Small intestine (tissue), 7 donors: ENCODE measurements around the gene ENTREP3. TPM values are rescaled to one million over a fixed set of nuclear protein-coding genes. Genes with fewer than 3 reads are reported as not detected.
"Not testable (repeated sequence)": the region's sequence is repeated elsewhere in the genome, so short reads cannot be mapped to it uniquely, and the experiment has no call there.

Source experiments
- DNase-seq, 2 donors: peaks; one replicate each; pipeline versions ENCODE4 v3.0.0 to v3.0.0-alpha.2; 2013
- FAIRE-seq: peaks from 2 replicates; lab custom pipeline; 2012; peaks lifted over from hg19 to GRCh38; lab: Jason Lieb, UNC
- H3K27ac ChIP-seq, 3 donors: one replicate each; pipeline ENCODE4 v1.5.1; 2013; ENCODE audit warnings: low read length in 2 of 3, mild to moderate bottlenecking in 2 of 3, control low read depth in 1 of 3, inconsistent platforms in 1 of 3, low read depth in 1 of 3, moderate library complexity in 1 of 3
- H3K27me3 ChIP-seq, 3 donors: one replicate each; pipeline ENCODE4 v1.6.1; 2013; ENCODE audit warnings: low read length in 3 of 3, inconsistent platforms in 1 of 3; ENCODE audit not compliant: control insufficient read depth in 3 of 3, insufficient read depth in 3 of 3
- H3K36me3 ChIP-seq, 3 donors: one replicate each; pipeline ENCODE4 v1.6.1; 2013; ENCODE audit warnings: low read length in 3 of 3, inconsistent platforms in 1 of 3, low read depth in 1 of 3, mild to moderate bottlenecking in 1 of 3, moderate library complexity in 1 of 3; ENCODE audit not compliant: control insufficient read depth in 3 of 3, insufficient read depth in 2 of 3
- H3K4me1 ChIP-seq, 3 donors: one replicate each; pipeline ENCODE4 v1.6.1; 2013; ENCODE audit warnings: low read length in 2 of 3, inconsistent platforms in 1 of 3, low read depth in 1 of 3, mild to moderate bottlenecking in 1 of 3, moderate library complexity in 1 of 3; ENCODE audit not compliant: control insufficient read depth in 3 of 3, insufficient read depth in 2 of 3
- H3K4me3 ChIP-seq, 3 donors: one replicate each; pipeline ENCODE4 v1.5.1; 2013; ENCODE audit warnings: low read length in 3 of 3, control low read depth in 1 of 3, inconsistent platforms in 1 of 3, low read depth in 1 of 3, mild to moderate bottlenecking in 1 of 3, moderate library complexity in 1 of 3
- H3K9me3 ChIP-seq, 2 donors: one replicate each; pipeline ENCODE4 v1.6.1; 2013; ENCODE audit warnings: low read depth in 1 of 2, low read length in 1 of 2; ENCODE audit not compliant: control insufficient read depth in 2 of 2, insufficient read depth in 1 of 2
- WGBS, 3 donors: extraction: QIAGEN DNeasy Blood & Tissue Kit; methylation state at CpG; one replicate each; pipeline ENCODE4 v1.1.7; 2013; 5-methylcytosine and 5-hydroxymethylcytosine counted together
- polyA plus RNA-seq, 4 donors: library from polyadenylated mRNA; stranded (reverse) in 3 of 4; unstranded in 1 of 4; fragments of 200-250 nt in 3 of 4; fragments of 120-200 nt in 1 of 4; gene quantifications; one replicate each; pipeline versions ENCODE4 v1.2.1 to v1.2.3, GENCODE V29; 2013
- donor health status: healthy with polysubstance abuse.
- donor health status: control.
- donor health status: control.
- donor health status: Bipolar disorder and iron deficiency.
- donor health status: healthy.

Gene ENTREP3
- polyA plus RNA-seq, 4 donors, result 14.3 to 21.3 (median 16.8) TPM

DNA sequence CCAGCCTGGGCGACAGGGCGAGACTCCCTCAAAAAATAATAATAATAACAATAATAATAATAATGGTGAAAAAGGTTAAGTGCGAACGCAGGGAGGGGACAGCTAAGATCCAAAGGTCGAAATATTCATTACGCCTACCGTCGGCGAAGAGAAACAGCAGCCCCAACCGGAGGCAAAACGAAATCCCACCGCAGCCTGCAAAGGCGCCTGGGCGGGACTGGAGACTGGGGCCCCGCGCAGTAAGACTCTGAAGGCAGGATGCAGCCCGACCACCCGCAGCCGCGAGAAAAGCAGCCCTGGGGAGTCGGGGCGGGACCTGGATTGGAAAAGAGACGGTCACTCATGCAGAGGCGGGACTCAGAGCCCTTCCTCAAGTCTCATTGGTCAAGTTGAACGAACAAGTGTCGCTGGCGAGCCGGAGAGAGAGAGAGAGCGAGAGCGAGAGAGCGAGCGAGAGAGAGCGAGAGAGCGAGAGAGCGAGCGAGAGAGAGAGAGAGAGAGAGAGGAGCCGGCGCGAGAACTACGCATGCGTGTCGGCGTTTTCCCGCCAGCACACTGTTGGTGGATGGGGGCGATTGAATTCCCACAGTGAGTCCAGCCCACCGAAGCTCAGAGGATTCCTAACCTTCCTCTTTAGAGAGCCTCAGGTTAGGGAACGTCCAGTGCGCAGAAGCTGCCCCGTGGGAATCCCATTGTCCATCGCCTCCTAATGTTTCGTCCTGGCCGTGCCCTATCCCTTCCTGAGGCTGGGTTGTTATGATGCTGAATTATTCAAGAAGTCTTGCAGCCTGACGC lies 10.7 kb downstream of the ENTREP3 start:
- peaks cover 0 to 14% (median 11%) of the 10 kb centered on the region in 3 donors for H3K4me1 ChIP-seq
- H3K36me3 ChIP-seq, result peaks cover 0 to 24% (median 0%) of the 10 kb centered on the region in 3 donors
- peaks cover 0 to 3% of the 10 kb centered on the region in 2 donors for H3K9me3 ChIP-seq
- peak overlapping the region; percentile 83 to 95 (median 92) for H3K27ac ChIP-seq
- H3K4me3 ChIP-seq, result peak overlapping the region; percentile 40 to 62 (median 62)
- H3K27me3 ChIP-seq, result no peaks in the 10 kb centered on the region
- DNase-seq (peak; percentile 96 to 97), FAIRE-seq (no peak)
- 1% methylated on average over 52 to 53 of the region's 53 CpGs for WGBS, 3 donors

GRCh38 chr1:155242805-155243358 lies 12.4 kb downstream of the ENTREP3 start:
- Histone ChIP-seq H3K27ac (peak overlapping the region in 1 of 3 donors; percentile 95), H3K4me3 (no peak overlapping the region), H3K4me1 (peaks cover 0 to 14% (median 11%) of the 10 kb centered on the region in 3 donors), H3K36me3 (peaks cover 0 to 25% (median 3%) of the 10 kb centered on the region in 3 donors), H3K9me3 (peaks cover 0 to 3% of the 10 kb centered on the region in 2 donors), H3K27me3 (no peaks in the 10 kb centered on the region)
- DNase-seq, result peak in 1 of 2 donors; percentile 16
- 52 to 72% (median 60%) methylated on average over 3 of the region's 3 CpGs for WGBS, 3 donors
- no peak for FAIRE-seq

DNA sequence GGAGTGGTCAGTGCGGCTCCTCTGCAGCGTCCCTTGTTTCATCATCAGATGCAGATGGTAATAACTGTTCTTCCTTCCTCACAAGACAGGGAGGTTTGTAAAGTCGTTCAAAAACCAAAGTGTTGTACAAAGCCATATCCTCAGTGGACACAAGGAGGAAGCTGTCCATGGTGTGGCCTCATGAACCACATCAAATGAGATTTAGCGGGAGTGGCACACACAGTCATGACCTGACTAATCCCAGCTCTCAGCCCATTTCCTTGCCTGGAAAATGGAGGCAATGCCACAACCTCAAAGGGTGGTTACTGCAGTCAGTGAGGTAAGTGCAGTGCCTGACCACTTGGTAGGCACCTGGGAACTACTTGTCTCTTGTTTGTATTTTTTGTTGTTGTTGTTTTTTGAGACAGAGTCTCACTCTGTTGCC lies 13.4 kb downstream of the ENTREP3 start:
- DNase-seq (no peak), FAIRE-seq (no peak)
- peaks cover 0 to 3% of the 10 kb centered on the region in 2 donors for H3K9me3 ChIP-seq
- H3K36me3 ChIP-seq, result peaks cover 0 to 26% (median 4%) of the 10 kb centered on the region in 3 donors
- H3K27me3 ChIP-seq, result no peaks in the 10 kb centered on the region
- H3K4me1 ChIP-seq, result peaks cover 0 to 14% (median 11%) of the 10 kb centered on the region in 3 donors
- WGBS, 3 donors, result 73 to 77% (median 75%) methylated on average over 4 of the region's 4 CpGs
- H3K4me3 ChIP-seq, result no peak overlapping the region
- H3K27ac ChIP-seq, result no peak overlapping the region

GRCh38 chr1:155241069-155241679 lies 14.1 kb downstream of the ENTREP3 start:
- DNase-seq (peak; percentile 91 to 92), FAIRE-seq (no peak)
- no peaks in the 10 kb centered on the region for H3K27me3 ChIP-seq
- peaks cover 0 to 32% (median 4%) of the 10 kb centered on the region in 3 donors for H3K36me3 ChIP-seq
- peaks cover 0 to 14% (median 11%) of the 10 kb centered on the region in 3 donors for H3K4me1 ChIP-seq
- H3K27ac ChIP-seq, result peak overlapping the region in 1 of 3 donors; percentile 36
- peaks cover 0 to 3% of the 10 kb centered on the region in 2 donors for H3K9me3 ChIP-seq
- peak overlapping the region; percentile 23 to 47 (median 43) for H3K4me3 ChIP-seq
- 4 to 13% (median 6%) methylated on average over 4 of the region's 4 CpGs for WGBS, 3 donors

GRCh38 chr1:155236451-155236850 lies 18.8 kb downstream of the ENTREP3 start:
- no peak for FAIRE-seq
- Histone ChIP-seq H3K36me3 (peaks cover 2 to 39% (median 4%) of the 10 kb centered on the region in 3 donors), H3K4me3 (no peak overlapping the region), H3K27ac (no peak overlapping the region), H3K9me3 (no peaks in the 10 kb centered on the region), H3K27me3 (no peaks in the 10 kb centered on the region), H3K4me1 (peaks cover 0 to 3% (median 0%) of the 10 kb centered on the region in 3 donors)
- DNase-seq, result no peak
- WGBS, 3 donors, result 81 to 87% (median 87%) methylated on average over 5 of the region's 5 CpGs

- not testable (repeated sequence) for H3K9me3 ChIP-seq, H3K4me1 ChIP-seq, H3K27ac ChIP-seq, FAIRE-seq, H3K4me3 ChIP-seq, DNase-seq, H3K27me3 ChIP-seq
- peaks cover 2 to 39% (median 4%) of the 10 kb centered on the region in 3 donors for H3K36me3 ChIP-seq
- 86 to 88% (median 88%) methylated on average over 5 to 8 of the region's 9 CpGs for WGBS, 3 donors
Observed at GRCh38 chr1:155235375-155235774, 19.9 kb downstream of the ENTREP3 start.

GRCh38 chr1:155233502-155233901 lies 21.8 kb downstream of the ENTREP3 start:
- H3K4me1 ChIP-seq, H3K27ac ChIP-seq, FAIRE-seq, H3K4me3 ChIP-seq, H3K9me3 ChIP-seq, H3K27me3 ChIP-seq, DNase-seq: not testable (repeated sequence)
- 86 to 90% (median 87%) methylated on average over 1 of the region's 5 CpGs for WGBS, 3 donors
- H3K36me3 ChIP-seq, result peaks cover 2 to 25% (median 4%) of the 10 kb centered on the region in 3 donors
